ENCODE measurements around the gene MAP3K21.

The MAP3K21 gene

GRCh38 chr1:233359431-233359830 lies 31.9 kb downstream of the MAP3K21 start:
- DNase-seq (ENCODE audit: low read depth in 2 of 2): no peak

GRCh38 chr1:233359905-233360304 lies 32.4 kb downstream of the MAP3K21 start:
- no peak for DNase-seq (ENCODE audit: low read depth in 2 of 2)

- no peak for DNase-seq (ENCODE audit: low read depth in 2 of 2)
Measured at GRCh38 chr1:233360525-233361102, 33.1 kb downstream of the MAP3K21 start.

GRCh38 chr1:233361876-233362275 lies 34.4 kb downstream of the MAP3K21 start:
- DNase-seq (ENCODE audit: low read depth in 2 of 2): no peak

GRCh38 chr1:233362743-233363142 lies 35.2 kb downstream of the MAP3K21 start:
- no peak for DNase-seq (ENCODE audit: low read depth in 2 of 2)

- DNase-seq (ENCODE audit: low read depth in 2 of 2): no peak
Measured at GRCh38 chr1:233364026-233364425, 36.5 kb downstream of the MAP3K21 start.

- no peak for DNase-seq (ENCODE audit: low read depth in 2 of 2)
Measured at GRCh38 chr1:233364695-233365539, 37.4 kb downstream of the MAP3K21 start.

- no peak for DNase-seq (ENCODE audit: low read depth in 2 of 2)
Measured at GRCh38 chr1:233366575-233366974, 39.1 kb downstream of the MAP3K21 start.

GRCh38 chr1:233367057-233367803 lies 39.7 kb downstream of the MAP3K21 start:
- DNase-seq (ENCODE audit: low read depth in 2 of 2): no peak

GRCh38 chr1:233368106-233368788 lies 40.7 kb downstream of the MAP3K21 start:
- no peak for DNase-seq (ENCODE audit: low read depth in 2 of 2)

GRCh38 chr1:233368789-233369130 lies 41.2 kb downstream of the MAP3K21 start:
- DNase-seq (ENCODE audit: low read depth in 2 of 2): no peak

- DNase-seq (ENCODE audit: low read depth in 2 of 2): no peak
Measured at GRCh38 chr1:233372218-233373120, 44.9 kb downstream of the MAP3K21 start.

- no peak for DNase-seq (ENCODE audit: low read depth in 2 of 2)
Measured at GRCh38 chr1:233373226-233373625, 45.7 kb downstream of the MAP3K21 start.

GRCh38 chr1:233375653-233376052 lies 48.1 kb downstream of the MAP3K21 start:
- DNase-seq (ENCODE audit: low read depth in 2 of 2): no peak

- DNase-seq (ENCODE audit: low read depth in 2 of 2): no peak
Measured at GRCh38 chr1:233376382-233377110, 49.0 kb downstream of the MAP3K21 start.

- no peak for DNase-seq (ENCODE audit: low read depth in 2 of 2)
Measured at GRCh38 chr1:233379869-233380438, 52.4 kb downstream of the MAP3K21 start.

GRCh38 chr1:233381806-233382205 lies 54.3 kb downstream of the MAP3K21 start:
- DNase-seq (ENCODE audit: low read depth in 2 of 2): no peak

GRCh38 chr1:233383984-233384383 lies 56.5 kb downstream of the MAP3K21 start:
- DNase-seq (ENCODE audit: low read depth in 2 of 2): no peak

GRCh38 chr1:233386336-233386735 lies 58.8 kb downstream of the MAP3K21 start:
- DNase-seq (ENCODE audit: low read depth in 2 of 2): no peak

- no peak for DNase-seq (ENCODE audit: low read depth in 2 of 2)
Measured at GRCh38 chr1:233387585-233387984, 60.1 kb downstream of the MAP3K21 start.
